Liver (tissue), 9 donors: ENCODE measurements around the gene SYNPO. TPM values are rescaled to one million over a fixed set of nuclear protein-coding genes. Genes with fewer than 3 reads are reported as not detected.
A peak's percentile ranks its signal among the peaks of the same experiment; 100 is the strongest.

Experiments used
- DNase-seq: peaks from one replicate; pipeline ENCODE4 v3.0.0-alpha.2; 2017; ENCODE audit warnings: low spot score
- H3K27ac ChIP-seq, 2 donors: one replicate each; pipeline ENCODE4 v1.7.0; 2013; ENCODE audit warnings: inconsistent platforms in 2 of 2, low read length in 2 of 2, control low read depth in 1 of 2, low read depth in 1 of 2, mild to moderate bottlenecking in 1 of 2
- H3K27me3 ChIP-seq, 4 donors: one replicate each; pipeline versions ENCODE4 v1.6.1 to v1.7.0; 2013; ENCODE audit warnings: low read length in 3 of 4, inconsistent platforms in 1 of 4, mild to moderate bottlenecking in 1 of 4, moderate library complexity in 1 of 4; ENCODE audit not compliant: control insufficient read depth in 4 of 4, insufficient read depth in 4 of 4
- H3K36me3 ChIP-seq, 4 donors: one replicate each; pipeline versions ENCODE4 v1.6.1 to v1.7.0; 2013; ENCODE audit warnings: low read length in 3 of 4, mild to moderate bottlenecking in 3 of 4, low read depth in 1 of 4, moderate library complexity in 1 of 4; ENCODE audit not compliant: control insufficient read depth in 4 of 4, insufficient read depth in 3 of 4
- H3K4me1 ChIP-seq, 4 donors: one replicate each; pipeline versions ENCODE4 v1.6.1 to v1.7.0; 2013; ENCODE audit warnings: low read length in 3 of 4, mild to moderate bottlenecking in 3 of 4, moderate library complexity in 1 of 4; ENCODE audit not compliant: control insufficient read depth in 4 of 4, insufficient read depth in 4 of 4
- H3K4me3 ChIP-seq, 3 donors: one replicate each; pipeline versions ENCODE4 v1.6.1 to v1.7.0; 2013; ENCODE audit warnings: low read length in 3 of 3, control low read depth in 1 of 3, low read depth in 1 of 3, mild to moderate bottlenecking in 1 of 3
- H3K9ac ChIP-seq, 2 donors: one replicate each; pipeline ENCODE4 v1.7.0; 2013; ENCODE audit warnings: low read length in 2 of 2, mild to moderate bottlenecking in 2 of 2, moderate library complexity in 2 of 2, control low read depth in 1 of 2, low read depth in 1 of 2
- H3K9me3 ChIP-seq, 4 donors: one replicate each; pipeline versions ENCODE4 v1.6.1 to v1.7.0; 2013; ENCODE audit warnings: low read length in 3 of 4; ENCODE audit not compliant: control insufficient read depth in 4 of 4
- ATF3 ChIP-seq: IDR thresholded peaks from 2 replicates; pipeline ENCODE4 v1.6.1; 2016; ENCODE audit warnings: antibody characterized with exemption
- CTCF ChIP-seq: fragments of 150-350 bp; IDR thresholded peaks from 2 replicates; pipeline ENCODE4 v1.5.1; 2017; ENCODE audit warnings: improper control_type of control experiment, low read depth, low read length; ENCODE audit not compliant: missing input control
- EGR1 ChIP-seq, 2 donors: IDR thresholded peaks; 2 replicates each; pipeline ENCODE4 v1.6.1; 2016 to 2018; ENCODE audit warnings: antibody characterized with exemption in 2 of 2, low read depth in 2 of 2
- FOXA2 ChIP-seq: IDR thresholded peaks from 2 replicates; pipeline ENCODE4 v1.6.1; 2016; ENCODE audit warnings: antibody characterized with exemption
- HNF4A ChIP-seq, 2 donors: conservative IDR thresholded peaks; 2 replicates each; pipeline ENCODE4 v1.6.1; 2016; ENCODE audit warnings: antibody characterized with exemption in 2 of 2, mild to moderate bottlenecking in 2 of 2
- HNF4G ChIP-seq: IDR thresholded peaks from 2 replicates; pipeline ENCODE4 v1.6.1; 2016; ENCODE audit warnings: antibody characterized with exemption
- JUND ChIP-seq, 2 donors: IDR thresholded peaks; 2 replicates each; pipeline ENCODE4 v1.6.1; 2016; ENCODE audit warnings: antibody characterized with exemption in 2 of 2
- MAX ChIP-seq: IDR thresholded peaks from 2 replicates; pipeline ENCODE4 v1.6.1; 2016; ENCODE audit warnings: antibody characterized with exemption
- RAD21 ChIP-seq, 2 donors: IDR thresholded peaks; 2 replicates each; pipeline ENCODE4 v1.6.1; 2016; ENCODE audit warnings: antibody characterized with exemption in 2 of 2, mild to moderate bottlenecking in 2 of 2
- REST ChIP-seq: IDR thresholded peaks from 2 replicates; pipeline ENCODE4 v1.6.1; 2016; ENCODE audit warnings: antibody characterized with exemption, mild to moderate bottlenecking
- RXRA ChIP-seq, 2 donors: IDR thresholded peaks; 2 replicates each; pipeline ENCODE4 v1.6.1; 2017 to 2018; ENCODE audit warnings: antibody characterized with exemption in 2 of 2, mild to moderate bottlenecking in 1 of 2
- YY1 ChIP-seq: IDR thresholded peaks from 2 replicates; pipeline ENCODE4 v1.6.1; 2016; ENCODE audit warnings: antibody characterized with exemption, mild to moderate bottlenecking
- ZBTB33 ChIP-seq: IDR thresholded peaks from 2 replicates; pipeline ENCODE4 v1.6.1; 2016; ENCODE audit warnings: antibody characterized with exemption
- WGBS: extraction: QIAGEN DNeasy Blood & Tissue Kit; methylation state at CpG from one replicate; pipeline ENCODE4 v1.1.7; 2013; 5-methylcytosine and 5-hydroxymethylcytosine counted together
- polyA plus RNA-seq, 2 donors: library from polyadenylated mRNA; stranded (reverse) in 1 of 2; unstranded in 1 of 2; fragments of 200-250 nt in 1 of 2; fragments of >200 nt in 1 of 2; fragmentation: Nextera tagmentation in 1 of 2; extraction: Ambion mirVana in 1 of 2; gene quantifications; one replicate each; pipeline versions ENCODE4 v1.2.1 to v1.2.3, GENCODE V29; 2013 to 2015
- total RNA-seq, 2 donors: library from RNA; depleted of rRNA; stranded (reverse); fragments of >200 nt; gene quantifications; one replicate each; pipeline ENCODE4 v1.2.3, GENCODE V29; 2014
- donor health status: healthy.
- donor health status: healthy.
- donor health status: healthy.
- donor health status: healthy.
- donor health status: healthy.

Gene SYNPO
- total and polyA plus RNA-seq, 4 donors: 1.1 to 36.6 (median 10.7) TPM

GRCh38 chr5:150627731-150628545 lies 12.5 kb upstream of the SYNPO start:
- Histone ChIP-seq H3K4me3 (no peak overlapping the region), H3K9ac (no peak overlapping the region), H3K27me3 (no peaks in the 10 kb centered on the region), H3K9me3 (no peaks in the 10 kb centered on the region), H3K36me3 (no peaks in the 10 kb centered on the region), H3K27ac (peak overlapping the region in 1 of 2 donors; percentile 28), H3K4me1 (peaks cover 13 to 67% (median 58%) of the 10 kb centered on the region in 4 donors)
- TF ChIP-seq RXRA (IDR thresholded peaks at IDR 0.05) (no peak), JUND (IDR thresholded peaks at IDR 0.05) (no peak), HNF4A (conservative IDR thresholded peaks at IDR 0.05) (no peak), YY1 (no peak), RAD21 (IDR thresholded peaks at IDR 0.05) (peak in 1 of 2 donors; percentile 13), EGR1 (IDR thresholded peaks at IDR 0.05; ENCODE audit: low read depth in 2 of 2) (no peak), HNF4G (no peak)
- DNase-seq: no peak
- WGBS: 58% methylated on average over 5 of the region's 5 CpGs

- WGBS: 81% methylated on average over 12 of the region's 12 CpGs
- DNase-seq: no peak
- Histone ChIP-seq H3K27ac (peak overlapping the region in 1 of 2 donors; percentile 13), H3K4me1 (peaks cover 13 to 65% (median 56%) of the 10 kb centered on the region in 4 donors), H3K4me3 (no peak overlapping the region), H3K27me3 (no peaks in the 10 kb centered on the region), H3K9ac (no peak overlapping the region), H3K36me3 (no peaks in the 10 kb centered on the region), H3K9me3 (no peaks in the 10 kb centered on the region)
- TF ChIP-seq CTCF: no peak
- TF ChIP-seq FOXA2: no peak
- TF ChIP-seq ATF3: no peak
- TF ChIP-seq REST: no peak
- no peak for TF ChIP-seq EGR1 (IDR thresholded peaks at IDR 0.05; ENCODE audit: low read depth in 2 of 2)
- no peak for TF ChIP-seq ZBTB33
- no peak for TF ChIP-seq JUND (IDR thresholded peaks at IDR 0.05)
- no peak for TF ChIP-seq MAX
Measured at GRCh38 chr5:150628936-150629485, 11.4 kb upstream of the SYNPO start.
